ENCODE data around the gene NAB1. TPM values are rescaled to one million over a fixed set of nuclear protein-coding genes. Genes with fewer than 3 reads are reported as not detected.

NAB1 gene
- total RNA-seq, 1 donor from 2014 or later = 39.7 TPM

GRCh38 chr2:190653231-190653630 lies 4.3 kb downstream of the NAB1 start:
- H3K4me1 Mint-ChIP-seq (ENCODE audit: unreplicated experiment) = peaks cover 31% of the 10 kb centered on the region
- no peaks in the 10 kb centered on the region for H3K36me3 Mint-ChIP-seq
- DNase-seq (ENCODE audit: extremely low spot score, unreplicated experiment) = no peak
- no peaks in the 10 kb centered on the region for H3K27me3 Mint-ChIP-seq
- no peak overlapping the region for H3K4me3 Mint-ChIP-seq
- no peak for TF ChIP-seq CTCF (conservative IDR thresholded peaks at IDR 0.05)
- no peak overlapping the region for H3K27ac Mint-ChIP-seq
- no peaks in the 10 kb centered on the region for H3K9me3 Mint-ChIP-seq

- Mint-ChIP-seq H3K27me3 (no peaks in the 10 kb centered on the region), H3K36me3 (no peaks in the 10 kb centered on the region), H3K4me3 (no peak overlapping the region), H3K27ac (no peak overlapping the region), H3K4me1 (ENCODE audit: unreplicated experiment) (peaks cover 36% of the 10 kb centered on the region), H3K9me3 (no peaks in the 10 kb centered on the region)
- DNase-seq (ENCODE audit: extremely low spot score, unreplicated experiment) = no peak
- no peak for TF ChIP-seq CTCF (conservative IDR thresholded peaks at IDR 0.05)
Measured at GRCh38 chr2:190653931-190654330, 5.0 kb downstream of the NAB1 start.

GRCh38 chr2:190655113-190655512 lies 6.2 kb downstream of the NAB1 start:
- no peak for TF ChIP-seq CTCF (conservative IDR thresholded peaks at IDR 0.05)
- Mint-ChIP-seq H3K36me3 (peaks cover 6% of the 10 kb centered on the region), H3K4me3 (no peak overlapping the region)

GRCh38 chr2:190655570-190655969 lies 6.7 kb downstream of the NAB1 start:
- H3K4me3 Mint-ChIP-seq = no peak overlapping the region
- H3K9me3 Mint-ChIP-seq = no peaks in the 10 kb centered on the region
- H3K27me3 Mint-ChIP-seq = no peaks in the 10 kb centered on the region
- no peak overlapping the region for H3K27ac Mint-ChIP-seq
- DNase-seq (ENCODE audit: extremely low spot score, unreplicated experiment) = no peak
- peaks cover 8% of the 10 kb centered on the region for H3K36me3 Mint-ChIP-seq
- peaks cover 28% of the 10 kb centered on the region for H3K4me1 Mint-ChIP-seq (ENCODE audit: unreplicated experiment)
- TF ChIP-seq CTCF (conservative IDR thresholded peaks at IDR 0.05) = no peak

More at GRCh38 chr2:190655113-190655512, 6.2 kb downstream of the NAB1 start:
- H3K27me3 Mint-ChIP-seq = no peaks in the 10 kb centered on the region
- H3K9me3 Mint-ChIP-seq = no peaks in the 10 kb centered on the region
- H3K4me1 Mint-ChIP-seq (ENCODE audit: unreplicated experiment) = peaks cover 32% of the 10 kb centered on the region
- H3K27ac Mint-ChIP-seq = no peak overlapping the region
- DNase-seq (ENCODE audit: extremely low spot score, unreplicated experiment) = no peak

GRCh38 chr2:190656301-190656700 lies 7.4 kb downstream of the NAB1 start:
- no peaks in the 10 kb centered on the region for H3K9me3 Mint-ChIP-seq
- no peak for DNase-seq (ENCODE audit: extremely low spot score, unreplicated experiment)
- H3K36me3 Mint-ChIP-seq = peaks cover 9% of the 10 kb centered on the region
- no peak overlapping the region for H3K4me3 Mint-ChIP-seq
- peaks cover 24% of the 10 kb centered on the region for H3K4me1 Mint-ChIP-seq (ENCODE audit: unreplicated experiment)
- no peaks in the 10 kb centered on the region for H3K27me3 Mint-ChIP-seq
- H3K27ac Mint-ChIP-seq = no peak overlapping the region
- TF ChIP-seq CTCF (conservative IDR thresholded peaks at IDR 0.05) = no peak
